Heart right ventricle (tissue), 16 donors: Measurements from ENCODE around the gene PLEKHB2. TPM values are rescaled to one million over a fixed set of nuclear protein-coding genes. Genes with fewer than 3 reads are reported as not detected.

ENCODE experiments used
- ATAC-seq, 8 donors: fragments of 200-7000 bp; cut with Tn5 transposase; one replicate each; pipeline ENCODE4 v1.9.1; 2020; ENCODE audit warnings: mild to moderate bottlenecking in 8 of 8, moderate library complexity in 8 of 8, moderate number of reproducible peaks in 1 of 8
- DNase-seq, 2 donors: peaks; one replicate each; pipeline ENCODE4 v3.0.0-alpha.2; 2020
- H3K27ac ChIP-seq, 10 donors: fragments of 200-600 bp; sonication (generic) in 2 of 10; one replicate each; pipeline versions ENCODE4 v1.5.0 to v1.8.0; 2020 to 2022; ENCODE audit warnings: mild to moderate bottlenecking in 3 of 10
- H3K27me3 ChIP-seq, 7 donors: fragments of 200-600 bp; one replicate each; pipeline ENCODE4 v1.8.0; 2021 to 2022; ENCODE audit warnings: mild to moderate bottlenecking in 2 of 7
- H3K36me3 ChIP-seq, 9 donors: fragments of 200-600 bp; sonication (generic) in 1 of 9; one replicate each; pipeline versions ENCODE4 v1.5.0 to v1.8.0; 2020 to 2022; ENCODE audit warnings: mild to moderate bottlenecking in 2 of 9
- H3K4me1 ChIP-seq, 9 donors: fragments of 200-600 bp; sonication (generic) in 1 of 9; one replicate each; pipeline versions ENCODE4 v1.5.0 to v1.8.0; 2020 to 2022; ENCODE audit warnings: mild to moderate bottlenecking in 4 of 9
- H3K4me3 ChIP-seq, 10 donors: fragments of 200-600 bp; sonication (generic) in 2 of 10; one replicate each; pipeline versions ENCODE4 v1.5.0 to v1.8.0; 2020 to 2022; ENCODE audit warnings: mild to moderate bottlenecking in 7 of 10, moderate library complexity in 2 of 10
- H3K9me3 ChIP-seq, 11 donors: fragments of 200-600 bp in 10 of 11; sonication (generic) in 2 of 11; one replicate each; pipeline versions ENCODE4 v1.5.0 to v1.8.0; 2013 to 2022; ENCODE audit warnings: mild to moderate bottlenecking in 2 of 11, control low read depth in 1 of 11, moderate library complexity in 1 of 11
- CTCF ChIP-seq, 9 donors: fragments of 200-600 bp; sonication (generic) in 2 of 9; IDR thresholded peaks; one replicate each; pipeline versions ENCODE4 v1.5.0 to v1.8.0; 2021 to 2022; ENCODE audit warnings: antibody characterized with exemption in 9 of 9, mild to moderate bottlenecking in 5 of 9, moderate library complexity in 1 of 9
- WGBS, 2 donors: extraction: QIAGEN DNeasy Blood & Tissue Kit; methylation state at CpG; one replicate each; pipeline ENCODE4 v1.1.7; 2013; ENCODE audit warnings: inconsistent platforms in 1 of 2; 5-methylcytosine and 5-hydroxymethylcytosine counted together
- intact Hi-C, 10 donors: fragments of 100-400 bp; cut with DNase I; formaldehyde crosslinking; loops; one replicate each; pipeline versions ENCODE4 v1.11.1 to v1.14.2; 2022
- polyA plus RNA-seq, 2 donors: library from polyadenylated mRNA; stranded (reverse); fragments of 200-250 nt; gene quantifications; one replicate each; pipeline ENCODE4 v1.2.3, GENCODE V29; 2013
- total RNA-seq, 10 donors: library from RNA; stranded (reverse); fragmentation: NEBNext Ultra II Directional in 3 of 10; extraction: Animal tissue kit (Norgen Biotek cat#: 25700) in 3 of 10; gene quantifications; one replicate each; pipeline versions ENCODE4 v1.2.1 to v1.2.4, GENCODE V29; 2021 to 2023
- donor health status: Arrhythmogenic right ventricular cardiomyopathy.
- donor health status: ischemic (EF 13 %, LVEDD 7.1; RV severe dilation, severe dysfunction).
- donor health status: healthy with polysubstance abuse.
- donor health status: DM: no; HTN: yes; CAD: no.
- donor health status: DM: no; HTN: no; CAD: no.
- donor health status: ischemic (EF 25% LVEDD 6.9; RV normal size, moderate dysfunction).
- donor health status: ischemic (EF 25% LVEDD 5.7; RV mildly dilated, moderate dysfunction).
- donor health status: healthy.
- donor health status: DM: yes; HTN: yes; CAD: no.
- donor health status: Ischemic cardiomyopathy.
- donor health status: ischemic (EF 35%, LVEDD 5.7; RV mildly dilated, moderate dysfunction).
- donor health status: nonischemic (EF 11% LVEDD 7.7; RV severe dilation, severe dysfunction).
- donor health status: DM: yes; HTN: yes; CAD: no.
- donor health status: PGD.
- donor health status: ischemic (EF 29% LVEDD 5.4; RV normal size, mild dysfunction).
- donor health status: nonischemic (EF 23%, LVEDD 6.1; RV moderate dilation, normal function).

The PLEKHB2 gene
- total and polyA plus RNA-seq, 12 donors, result 8.7 to 50.4 (median 33.1) TPM

GRCh38 chr2:131152074-131152473 lies 46.9 kb downstream of the PLEKHB2 start:
- no peaks in the 10 kb centered on the region for H3K4me1 ChIP-seq
- 51 to 57% methylated on average over 7 of the region's 7 CpGs for WGBS, 2 donors
- no peak for ATAC-seq
- H3K27ac ChIP-seq, result no peak overlapping the region
- H3K4me3 ChIP-seq, result no peak overlapping the region
- no peaks in the 10 kb centered on the region for H3K27me3 ChIP-seq
- intact Hi-C loops, result loop anchor here (5.0 to 10.0 kb wide), 8 partner anchors 183 to 993 kb away; no protein-coding TSS in a partner anchor
- peaks cover 0 to 45% (median 20%) of the 10 kb centered on the region in 9 donors for H3K36me3 ChIP-seq
- TF ChIP-seq CTCF (IDR thresholded peaks at IDR 0.05), result no peak
- H3K9me3 ChIP-seq, result no peaks in the 10 kb centered on the region
- no peak for DNase-seq

GRCh38 chr2:131153529-131153928 lies 48.4 kb downstream of the PLEKHB2 start:
- Histone ChIP-seq H3K9me3 (no peaks in the 10 kb centered on the region), H3K4me1 (no peaks in the 10 kb centered on the region), H3K36me3 (peaks cover 0 to 31% (median 11%) of the 10 kb centered on the region in 9 donors), H3K27me3 (no peaks in the 10 kb centered on the region), H3K27ac (no peak overlapping the region), H3K4me3 (no peak overlapping the region)
- intact Hi-C loops, result loop anchor here (5.0 to 10.0 kb wide), 8 partner anchors 181 to 991 kb away; no protein-coding TSS in a partner anchor
- DNase-seq (no peak), ATAC-seq (peak in 1 of 8 donors; percentile 11)
- WGBS, 2 donors, result 52 to 54% methylated on average over 4 of the region's 4 CpGs
- no peak for TF ChIP-seq CTCF (IDR thresholded peaks at IDR 0.05)

GRCh38 chr2:131154071-131154531 lies 49.0 kb downstream of the PLEKHB2 start:
- peak; percentile 23 to 46 for DNase-seq
- Histone ChIP-seq H3K4me3 (no peak overlapping the region), H3K27me3 (no peaks in the 10 kb centered on the region), H3K36me3 (peaks cover 0 to 25% (median 10%) of the 10 kb centered on the region in 9 donors), H3K9me3 (no peaks in the 10 kb centered on the region), H3K4me1 (no peaks in the 10 kb centered on the region), H3K27ac (no peak overlapping the region)
- ATAC-seq, result peak; percentile 78 to 92 (median 86)
- intact Hi-C loops, result loop anchor here (5.0 to 10.0 kb wide), 8 partner anchors 181 to 991 kb away; no protein-coding TSS in a partner anchor
- TF ChIP-seq CTCF (IDR thresholded peaks at IDR 0.05), result peak; percentile 48 to 81 (median 77)
- WGBS, 2 donors, result 33 to 38% methylated on average over 10 of the region's 10 CpGs

GRCh38 chr2:131154647-131155046 lies 49.5 kb downstream of the PLEKHB2 start:
- no peaks in the 10 kb centered on the region for H3K27me3 ChIP-seq
- H3K4me1 ChIP-seq, result no peaks in the 10 kb centered on the region
- intact Hi-C loops, result loop anchor here (5.0 to 10.0 kb wide), 8 partner anchors 180 to 990 kb away; no protein-coding TSS in a partner anchor
- ATAC-seq, result no peak
- no peak for TF ChIP-seq CTCF (IDR thresholded peaks at IDR 0.05)
- H3K4me3 ChIP-seq, result no peak overlapping the region
- DNase-seq, result no peak
- H3K36me3 ChIP-seq, result peaks cover 0 to 20% (median 5%) of the 10 kb centered on the region in 9 donors
- no peak overlapping the region for H3K27ac ChIP-seq
- 86 to 90% methylated on average over 23 of the region's 23 CpGs for WGBS, 2 donors
- no peaks in the 10 kb centered on the region for H3K9me3 ChIP-seq
